ENCODE results near the gene POGLUT2.

The POGLUT2 gene

GRCh38 chr13:102799426-102800144 is 809 bp upstream of the POGLUT2 start:
- DNase-seq (ENCODE audit: low read depth in 1 of 2, low spot score in 1 of 2), result peak in 1 of 2 experiments; percentile 19
- H3K27ac ChIP-seq (replicated peaks), result peak overlapping the region; percentile 61
- H3K4me3 ChIP-seq (replicated peaks; ENCODE audit: insufficient read depth, low read length), result peak overlapping the region; percentile 82

GRCh38 chr13:102793611-102794355 is 5.0 kb downstream of the POGLUT2 start:
- DNase-seq (ENCODE audit: low read depth in 1 of 2, low spot score in 1 of 2), result no peak
- H3K27ac ChIP-seq (replicated peaks), result no peak overlapping the region
- TF ChIP-seq SPI1 (IDR thresholded peaks at IDR 0.05; ENCODE audit: borderline replicate concordance, low read depth), result no peak
- TF ChIP-seq GABPA (IDR thresholded peaks at IDR 0.05; ENCODE audit: low read depth), result no peak
- TF ChIP-seq REST (IDR thresholded peaks at IDR 0.05; ENCODE audit: insufficient replicate concordance, low read depth), result no peak
- TF ChIP-seq CTCF (IDR thresholded peaks at IDR 0.05; ENCODE audit: insufficient read depth, low read length), result no peak
- TF ChIP-seq POLR2AphosphoS5 (IDR thresholded peaks at IDR 0.05; ENCODE audit: low read depth), result no peak
- H3K27me3 ChIP-seq (ENCODE audit: insufficient read depth, poor library complexity, severe bottlenecking), result no peaks in the 10 kb centered on the region
- H3K4me3 ChIP-seq (replicated peaks; ENCODE audit: insufficient read depth, low read length), result no peak overlapping the region

More at GRCh38 chr13:102799426-102800144, 809 bp upstream of the POGLUT2 start:
- no peaks in the 10 kb centered on the region for H3K27me3 ChIP-seq (ENCODE audit: insufficient read depth, poor library complexity, severe bottlenecking)
- TF ChIP-seq REST (IDR thresholded peaks at IDR 0.05; ENCODE audit: insufficient replicate concordance, low read depth), result no peak
- no peak for TF ChIP-seq CTCF (IDR thresholded peaks at IDR 0.05; ENCODE audit: insufficient read depth, low read length)
- no peak for TF ChIP-seq GABPA (IDR thresholded peaks at IDR 0.05; ENCODE audit: low read depth)
- no peak for TF ChIP-seq SPI1 (IDR thresholded peaks at IDR 0.05; ENCODE audit: borderline replicate concordance, low read depth)
- TF ChIP-seq POLR2AphosphoS5 (IDR thresholded peaks at IDR 0.05; ENCODE audit: low read depth), result no peak

GRCh38 chr13:102792396-102792795 is 6.4 kb downstream of the POGLUT2 start:
- TF ChIP-seq REST (IDR thresholded peaks at IDR 0.05; ENCODE audit: insufficient replicate concordance, low read depth) (no peak), SPI1 (IDR thresholded peaks at IDR 0.05; ENCODE audit: borderline replicate concordance, low read depth) (no peak), GABPA (IDR thresholded peaks at IDR 0.05; ENCODE audit: low read depth) (no peak), POLR2AphosphoS5 (IDR thresholded peaks at IDR 0.05; ENCODE audit: low read depth) (no peak), CTCF (IDR thresholded peaks at IDR 0.05; ENCODE audit: insufficient read depth, low read length) (no peak)
- no peak for DNase-seq (ENCODE audit: low read depth in 1 of 2, low spot score in 1 of 2)
- Histone ChIP-seq H3K27me3 (ENCODE audit: insufficient read depth, poor library complexity, severe bottlenecking) (no peaks in the 10 kb centered on the region), H3K27ac (replicated peaks) (no peak overlapping the region), H3K4me3 (replicated peaks; ENCODE audit: insufficient read depth, low read length) (no peak overlapping the region)
